Endothelial cell of umbilical vein (primary cell): ENCODE data around the gene LCA5L.

Experiments
- EZH2 ChIP-seq: IDR thresholded peaks from 2 replicates; pipeline ENCODE4 v1.6.1; 2012; ENCODE audit warnings: borderline replicate concordance, low read depth, mild to moderate bottlenecking, moderate library complexity, low read length, inconsistent platforms; ENCODE audit not compliant: severe bottlenecking
- JUN ChIP-seq: IDR thresholded peaks from 2 replicates; pipeline ENCODE4 v1.6.1; 2011; ENCODE audit warnings: borderline replicate concordance, low read depth; ENCODE audit not compliant: insufficient read length, insufficient read depth
- MYC ChIP-seq: IDR thresholded peaks from one replicate; pipeline ENCODE4 v1.6.1; 2011; ENCODE audit warnings: mild to moderate bottlenecking, low read depth, low read length
- POLR2A ChIP-seq: IDR thresholded peaks from 2 replicates; pipeline ENCODE4 v1.6.1; 2012; ENCODE audit warnings: low read depth, mild to moderate bottlenecking, control low read depth, low read length
- POLR2AphosphoS5 ChIP-seq: IDR thresholded peaks from 2 replicates; pipeline ENCODE4 v1.6.1; 2012; ENCODE audit warnings: low read depth, mild to moderate bottlenecking, control low read depth, low read length, moderate library complexity; ENCODE audit not compliant: insufficient read depth
- TF ChIP-seq, protein P1 (sequence below), 2 donors: IDR thresholded peaks; 1 replicate in 1 of 2; 2 replicates in 1 of 2; pipeline ENCODE4 v1.5.1; 2011; ENCODE audit warnings: low read length in 2 of 2, mild to moderate bottlenecking in 2 of 2, moderate library complexity in 2 of 2, control low read depth in 1 of 2, inconsistent platforms in 1 of 2, low read depth in 1 of 2; ENCODE audit not compliant: insufficient read depth in 1 of 2; ENCODE audit errors: extremely low read depth in 1 of 2

DNA sequence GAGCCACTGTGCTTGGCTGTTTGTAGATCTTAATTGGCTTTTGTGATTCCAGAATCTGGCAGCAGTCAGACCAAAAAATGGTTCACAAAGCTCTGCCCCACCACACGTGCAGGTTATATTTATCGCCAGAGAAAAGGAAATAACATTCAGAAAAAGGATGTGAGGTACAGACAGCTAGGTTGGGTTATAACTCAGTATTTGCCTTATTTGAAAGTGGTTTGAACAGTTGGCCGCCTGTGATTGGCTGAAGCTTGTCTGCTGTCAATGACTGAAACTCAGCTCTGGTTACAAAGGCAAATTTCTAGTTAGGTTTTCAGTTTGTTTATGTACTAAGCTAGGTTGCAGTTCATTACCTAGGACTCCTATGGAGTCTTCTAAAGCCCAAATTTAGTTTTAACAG, 15.8 kb upstream of the LCA5L start:
- TF ChIP-seq POLR2A: no peak
- TF ChIP-seq, protein P1, sequence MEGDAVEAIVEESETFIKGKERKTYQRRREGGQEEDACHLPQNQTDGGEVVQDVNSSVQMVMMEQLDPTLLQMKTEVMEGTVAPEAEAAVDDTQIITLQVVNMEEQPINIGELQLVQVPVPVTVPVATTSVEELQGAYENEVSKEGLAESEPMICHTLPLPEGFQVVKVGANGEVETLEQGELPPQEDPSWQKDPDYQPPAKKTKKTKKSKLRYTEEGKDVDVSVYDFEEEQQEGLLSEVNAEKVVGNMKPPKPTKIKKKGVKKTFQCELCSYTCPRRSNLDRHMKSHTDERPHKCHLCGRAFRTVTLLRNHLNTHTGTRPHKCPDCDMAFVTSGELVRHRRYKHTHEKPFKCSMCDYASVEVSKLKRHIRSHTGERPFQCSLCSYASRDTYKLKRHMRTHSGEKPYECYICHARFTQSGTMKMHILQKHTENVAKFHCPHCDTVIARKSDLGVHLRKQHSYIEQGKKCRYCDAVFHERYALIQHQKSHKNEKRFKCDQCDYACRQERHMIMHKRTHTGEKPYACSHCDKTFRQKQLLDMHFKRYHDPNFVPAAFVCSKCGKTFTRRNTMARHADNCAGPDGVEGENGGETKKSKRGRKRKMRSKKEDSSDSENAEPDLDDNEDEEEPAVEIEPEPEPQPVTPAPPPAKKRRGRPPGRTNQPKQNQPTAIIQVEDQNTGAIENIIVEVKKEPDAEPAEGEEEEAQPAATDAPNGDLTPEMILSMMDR (IDR thresholded peaks at IDR 0.05; ENCODE audit: extremely low read depth in 1 of 2, insufficient read depth in 1 of 2, low read depth in 1 of 2, low read length in 2 of 2): no peak
- no peak for TF ChIP-seq EZH2
- TF ChIP-seq MYC: no peak
- no peak for TF ChIP-seq JUN
- no peak for TF ChIP-seq POLR2AphosphoS5
